22Rv1 (cell line): ENCODE results near the gene SLC12A1.

ENCODE experiments used
- ZFX ChIP-seq: fragments of 450-650 bp; IDR thresholded peaks from 2 replicates; pipeline ENCODE4 v1.6.1; 2017; ENCODE audit warnings: antibody characterized with exemption, borderline replicate concordance
- TF ChIP-seq, protein P1 (sequence below): fragments of 450-650 bp; IDR thresholded peaks from 2 replicates; pipeline ENCODE4 v1.5.1; 2017; ENCODE audit warnings: mild to moderate bottlenecking

DNA sequence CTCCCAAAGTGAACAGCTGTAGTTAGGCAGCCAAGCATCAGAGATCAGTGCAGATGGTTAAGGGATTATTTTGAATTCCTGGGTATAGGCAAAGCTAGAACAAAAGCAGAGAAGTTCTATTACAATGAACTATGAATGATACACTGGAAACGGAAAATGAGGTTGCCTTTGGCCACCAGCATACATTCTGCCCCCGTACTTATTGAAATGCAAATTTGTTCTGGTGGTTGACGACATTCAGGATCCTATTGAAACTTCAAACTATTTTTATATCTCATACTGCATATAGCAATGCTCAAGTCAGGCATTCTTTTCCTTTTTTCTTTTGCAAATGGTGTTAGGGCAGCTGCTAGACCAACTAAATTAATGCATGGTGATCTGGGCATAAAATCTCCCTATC, 61.7 kb downstream of the SLC12A1 start:
- TF ChIP-seq, protein P1, sequence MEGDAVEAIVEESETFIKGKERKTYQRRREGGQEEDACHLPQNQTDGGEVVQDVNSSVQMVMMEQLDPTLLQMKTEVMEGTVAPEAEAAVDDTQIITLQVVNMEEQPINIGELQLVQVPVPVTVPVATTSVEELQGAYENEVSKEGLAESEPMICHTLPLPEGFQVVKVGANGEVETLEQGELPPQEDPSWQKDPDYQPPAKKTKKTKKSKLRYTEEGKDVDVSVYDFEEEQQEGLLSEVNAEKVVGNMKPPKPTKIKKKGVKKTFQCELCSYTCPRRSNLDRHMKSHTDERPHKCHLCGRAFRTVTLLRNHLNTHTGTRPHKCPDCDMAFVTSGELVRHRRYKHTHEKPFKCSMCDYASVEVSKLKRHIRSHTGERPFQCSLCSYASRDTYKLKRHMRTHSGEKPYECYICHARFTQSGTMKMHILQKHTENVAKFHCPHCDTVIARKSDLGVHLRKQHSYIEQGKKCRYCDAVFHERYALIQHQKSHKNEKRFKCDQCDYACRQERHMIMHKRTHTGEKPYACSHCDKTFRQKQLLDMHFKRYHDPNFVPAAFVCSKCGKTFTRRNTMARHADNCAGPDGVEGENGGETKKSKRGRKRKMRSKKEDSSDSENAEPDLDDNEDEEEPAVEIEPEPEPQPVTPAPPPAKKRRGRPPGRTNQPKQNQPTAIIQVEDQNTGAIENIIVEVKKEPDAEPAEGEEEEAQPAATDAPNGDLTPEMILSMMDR: no peak
- TF ChIP-seq ZFX: no peak
